Measurements from ENCODE around the gene SLC5A1. TPM values are rescaled to one million over a fixed set of nuclear protein-coding genes. Genes with fewer than 3 reads are reported as not detected.

The SLC5A1 gene
- total RNA-seq, 1 donor from 2014 or later = not detected

GRCh38 chr22:32030518-32031247 lies 12.4 kb upstream of the SLC5A1 start:
- Histone ChIP-seq H3K36me3 (no peaks in the 10 kb centered on the region), H3K27ac (no peak overlapping the region), H3K27me3 (no peaks in the 10 kb centered on the region), H2AFZ (replicated peaks) (no peak overlapping the region), H3K9me3 (ENCODE audit: low read depth) (no peaks in the 10 kb centered on the region), H3K9ac (no peak overlapping the region), H3K4me2 (no peak overlapping the region), H3K79me2 (ENCODE audit: low read depth) (no peaks in the 10 kb centered on the region), H3K4me1 (no peaks in the 10 kb centered on the region), H3F3A (ENCODE audit: low read depth) (no peaks in the 10 kb centered on the region), H3K4me3 (no peak overlapping the region), H4K20me1 (ENCODE audit: low read depth) (no peaks in the 10 kb centered on the region)
- Mint-ChIP-seq H3K4me3 (no peak overlapping the region), H3K27ac (no peak overlapping the region), H3K4me1 (no peaks in the 10 kb centered on the region), H3K36me3 (no peaks in the 10 kb centered on the region), H3K27me3 (ENCODE audit: insufficient read depth, low read depth) (no peaks in the 10 kb centered on the region), H3K9me3 (no peaks in the 10 kb centered on the region)
- TF ChIP-seq EZH2 (IDR thresholded peaks at IDR 0.05) (no peak), EZH2phosphoT487 (IDR thresholded peaks at IDR 0.05) (no peak)
- TF ChIP-seq, protein P1, sequence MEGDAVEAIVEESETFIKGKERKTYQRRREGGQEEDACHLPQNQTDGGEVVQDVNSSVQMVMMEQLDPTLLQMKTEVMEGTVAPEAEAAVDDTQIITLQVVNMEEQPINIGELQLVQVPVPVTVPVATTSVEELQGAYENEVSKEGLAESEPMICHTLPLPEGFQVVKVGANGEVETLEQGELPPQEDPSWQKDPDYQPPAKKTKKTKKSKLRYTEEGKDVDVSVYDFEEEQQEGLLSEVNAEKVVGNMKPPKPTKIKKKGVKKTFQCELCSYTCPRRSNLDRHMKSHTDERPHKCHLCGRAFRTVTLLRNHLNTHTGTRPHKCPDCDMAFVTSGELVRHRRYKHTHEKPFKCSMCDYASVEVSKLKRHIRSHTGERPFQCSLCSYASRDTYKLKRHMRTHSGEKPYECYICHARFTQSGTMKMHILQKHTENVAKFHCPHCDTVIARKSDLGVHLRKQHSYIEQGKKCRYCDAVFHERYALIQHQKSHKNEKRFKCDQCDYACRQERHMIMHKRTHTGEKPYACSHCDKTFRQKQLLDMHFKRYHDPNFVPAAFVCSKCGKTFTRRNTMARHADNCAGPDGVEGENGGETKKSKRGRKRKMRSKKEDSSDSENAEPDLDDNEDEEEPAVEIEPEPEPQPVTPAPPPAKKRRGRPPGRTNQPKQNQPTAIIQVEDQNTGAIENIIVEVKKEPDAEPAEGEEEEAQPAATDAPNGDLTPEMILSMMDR (IDR thresholded peaks at IDR 0.05) = no peak
- no peak for DNase-seq (ENCODE audit: low spot score)

DNA sequence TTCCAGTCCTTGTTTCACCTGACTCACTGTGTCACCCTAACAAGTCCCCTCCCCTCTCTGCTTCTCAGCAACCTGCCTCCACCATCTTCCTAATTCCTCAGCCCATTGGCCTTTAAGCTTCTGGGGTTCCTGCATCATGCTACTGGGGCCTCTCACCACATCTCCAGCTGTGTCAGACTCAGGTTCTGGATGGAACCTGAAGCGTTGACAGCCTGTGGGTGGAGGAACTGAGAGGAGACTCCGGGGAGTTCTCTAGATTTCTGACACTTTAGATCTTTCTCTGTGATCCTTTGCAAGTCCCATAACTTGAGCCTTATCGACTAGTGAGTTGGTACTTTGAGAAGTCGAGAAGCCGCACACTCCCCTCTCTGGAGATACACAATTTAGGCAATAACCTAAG lies 11.6 kb upstream of the SLC5A1 start:
- H3K27me3 ChIP-seq = no peaks in the 10 kb centered on the region
- no peaks in the 10 kb centered on the region for H3F3A ChIP-seq (ENCODE audit: low read depth)
- TF ChIP-seq EZH2 (IDR thresholded peaks at IDR 0.05) (no peak), EZH2phosphoT487 (IDR thresholded peaks at IDR 0.05) (no peak)
- H3K4me2 ChIP-seq = no peak overlapping the region
- no peaks in the 10 kb centered on the region for H3K27me3 Mint-ChIP-seq (ENCODE audit: insufficient read depth, low read depth)
- H3K9me3 Mint-ChIP-seq = no peaks in the 10 kb centered on the region
- DNase-seq (ENCODE audit: low spot score) = no peak
- H3K9me3 ChIP-seq (ENCODE audit: low read depth) = no peaks in the 10 kb centered on the region
- no peak overlapping the region for H2AFZ ChIP-seq (replicated peaks)
- H3K27ac ChIP-seq = no peak overlapping the region
- H3K27ac Mint-ChIP-seq = no peak overlapping the region
- H3K4me3 ChIP-seq = no peak overlapping the region
- H4K20me1 ChIP-seq (ENCODE audit: low read depth) = no peaks in the 10 kb centered on the region
- no peak overlapping the region for H3K9ac ChIP-seq
- no peaks in the 10 kb centered on the region for H3K79me2 ChIP-seq (ENCODE audit: low read depth)
- H3K4me1 Mint-ChIP-seq = no peaks in the 10 kb centered on the region
- H3K36me3 Mint-ChIP-seq = no peaks in the 10 kb centered on the region
- no peaks in the 10 kb centered on the region for H3K4me1 ChIP-seq
- no peak overlapping the region for H3K4me3 Mint-ChIP-seq
- no peaks in the 10 kb centered on the region for H3K36me3 ChIP-seq

DNA sequence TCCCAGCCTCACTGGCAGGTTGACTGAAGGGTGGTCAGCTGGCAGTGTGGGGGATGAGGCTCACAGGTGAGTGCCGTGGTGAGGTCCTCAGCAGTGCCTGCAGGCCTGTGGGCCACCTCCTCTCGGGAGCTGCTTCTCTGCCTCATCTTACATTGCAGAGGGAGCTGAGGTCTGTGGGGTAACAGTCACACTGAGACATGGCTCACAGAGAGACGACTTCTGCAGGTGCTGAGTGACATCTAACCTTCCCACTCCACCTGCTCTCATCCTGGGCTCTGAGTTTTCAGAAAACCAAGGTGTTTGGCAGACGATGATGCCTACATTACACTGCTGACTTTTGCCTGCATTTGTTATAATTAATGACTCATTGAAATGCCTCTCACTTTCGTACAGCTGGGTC lies 8.8 kb upstream of the SLC5A1 start:
- Histone ChIP-seq H3F3A (ENCODE audit: low read depth) (no peaks in the 10 kb centered on the region), H3K27me3 (no peaks in the 10 kb centered on the region), H4K20me1 (ENCODE audit: low read depth) (no peaks in the 10 kb centered on the region), H2AFZ (replicated peaks) (no peak overlapping the region), H3K9ac (no peak overlapping the region), H3K4me2 (no peak overlapping the region), H3K27ac (no peak overlapping the region), H3K9me3 (ENCODE audit: low read depth) (no peaks in the 10 kb centered on the region), H3K4me3 (no peak overlapping the region), H3K79me2 (ENCODE audit: low read depth) (no peaks in the 10 kb centered on the region), H3K4me1 (no peaks in the 10 kb centered on the region), H3K36me3 (no peaks in the 10 kb centered on the region)
- no peak overlapping the region for H3K4me3 Mint-ChIP-seq
- TF ChIP-seq, protein P1 (IDR thresholded peaks at IDR 0.05) = no peak
- TF ChIP-seq EZH2 (IDR thresholded peaks at IDR 0.05) (no peak), EZH2phosphoT487 (IDR thresholded peaks at IDR 0.05) (no peak)
- H3K36me3 Mint-ChIP-seq = no peaks in the 10 kb centered on the region
- no peaks in the 10 kb centered on the region for H3K4me1 Mint-ChIP-seq
- no peak for DNase-seq (ENCODE audit: low spot score)
- no peaks in the 10 kb centered on the region for H3K9me3 Mint-ChIP-seq
- H3K27me3 Mint-ChIP-seq (ENCODE audit: insufficient read depth, low read depth) = peaks cover 2% of the 10 kb centered on the region
- no peak overlapping the region for H3K27ac Mint-ChIP-seq

- peaks cover 4% of the 10 kb centered on the region for H3K27me3 Mint-ChIP-seq (ENCODE audit: insufficient read depth, low read depth)
Observed at GRCh38 chr22:32037236-32037635, 5.8 kb upstream of the SLC5A1 start.

More at GRCh38 chr22:32037236-32037635, 5.8 kb upstream of the SLC5A1 start:
- no peaks in the 10 kb centered on the region for H3K27me3 ChIP-seq
- no peak overlapping the region for H3K9ac ChIP-seq
- H3K27ac ChIP-seq = no peak overlapping the region
- no peak overlapping the region for H3K4me2 ChIP-seq
- no peak for DNase-seq (ENCODE audit: low spot score)
- no peak overlapping the region for H3K4me3 ChIP-seq
- TF ChIP-seq EZH2phosphoT487 (IDR thresholded peaks at IDR 0.05) (no peak), EZH2 (IDR thresholded peaks at IDR 0.05) (no peak)
- TF ChIP-seq, protein P1 (IDR thresholded peaks at IDR 0.05) = no peak
- H3K79me2 ChIP-seq (ENCODE audit: low read depth) = no peaks in the 10 kb centered on the region
- Mint-ChIP-seq H3K4me1 (no peaks in the 10 kb centered on the region), H3K36me3 (no peaks in the 10 kb centered on the region), H3K27ac (no peak overlapping the region), H3K4me3 (no peak overlapping the region), H3K9me3 (no peaks in the 10 kb centered on the region)
- H3K9me3 ChIP-seq (ENCODE audit: low read depth) = no peaks in the 10 kb centered on the region
- H2AFZ ChIP-seq (replicated peaks) = no peak overlapping the region
- H4K20me1 ChIP-seq (ENCODE audit: low read depth) = no peaks in the 10 kb centered on the region
- no peaks in the 10 kb centered on the region for H3F3A ChIP-seq (ENCODE audit: low read depth)
- H3K4me1 ChIP-seq = no peaks in the 10 kb centered on the region
- H3K36me3 ChIP-seq = no peaks in the 10 kb centered on the region

Data from neural progenitor cell (in vitro differentiated cells).